ENCODE results near the gene SLC39A9.
"Not testable (repeated sequence)": the region's sequence is repeated elsewhere in the genome, so short reads cannot be mapped to it uniquely, and the experiment has no call there.

Gene SLC39A9

DNA sequence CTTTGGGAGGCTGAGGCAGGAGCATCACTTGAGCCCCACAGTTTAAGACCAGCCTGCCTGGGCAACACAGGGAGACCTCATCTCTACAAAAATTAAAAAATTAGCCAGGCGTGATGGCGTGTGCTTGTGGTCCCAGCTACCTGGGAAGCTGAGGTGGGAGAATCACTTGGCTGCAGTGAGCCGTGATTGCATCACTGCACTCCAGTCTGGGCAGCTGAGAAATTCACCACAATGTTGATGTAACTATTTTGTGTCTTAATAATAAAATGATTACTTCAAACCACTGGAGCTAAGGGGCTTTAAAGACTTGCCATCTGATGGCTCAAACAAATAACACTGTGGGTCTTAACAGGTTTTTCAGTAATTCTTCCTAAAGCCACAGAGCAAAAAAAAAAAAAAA is 11.2 kb upstream of the SLC39A9 start:
- TF ChIP-seq POLR2A (IDR thresholded peaks at IDR 0.05; ENCODE audit: extremely low read depth, insufficient read length) (no peak), CTCF (IDR thresholded peaks at IDR 0.05; ENCODE audit: low read depth, low read length) (no peak), MYC (IDR thresholded peaks at IDR 0.05; ENCODE audit: low read depth, low read length) (no peak)
- TF ChIP-seq, protein P1, sequence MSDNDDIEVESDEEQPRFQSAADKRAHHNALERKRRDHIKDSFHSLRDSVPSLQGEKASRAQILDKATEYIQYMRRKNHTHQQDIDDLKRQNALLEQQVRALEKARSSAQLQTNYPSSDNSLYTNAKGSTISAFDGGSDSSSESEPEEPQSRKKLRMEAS (IDR thresholded peaks at IDR 0.05; ENCODE audit: low read depth, low read length): no peak
- H3K4me3 ChIP-seq (ENCODE audit: low read depth, low read length): no peak overlapping the region
- DNase-seq (ENCODE audit: low read depth): no peak

GRCh38 chr14:69391400-69391799 is 7.1 kb upstream of the SLC39A9 start:
- H3K4me3 ChIP-seq (ENCODE audit: low read depth, low read length): peak overlapping the region; percentile 25
- not testable (repeated sequence) for DNase-seq (ENCODE audit: low read depth)

- TF ChIP-seq, protein P1 (IDR thresholded peaks at IDR 0.05; ENCODE audit: low read depth, low read length): no peak
- TF ChIP-seq MYC (IDR thresholded peaks at IDR 0.05; ENCODE audit: low read depth, low read length) (no peak), CTCF (IDR thresholded peaks at IDR 0.05; ENCODE audit: low read depth, low read length) (no peak), POLR2A (IDR thresholded peaks at IDR 0.05; ENCODE audit: extremely low read depth, insufficient read length) (no peak)
- no peak for DNase-seq (ENCODE audit: low read depth)
- H3K4me3 ChIP-seq (ENCODE audit: low read depth, low read length): peak overlapping the region; percentile 25
Measured at GRCh38 chr14:69392481-69392880, 6.0 kb upstream of the SLC39A9 start.

GRCh38 chr14:69395929-69396328 is 2.6 kb upstream of the SLC39A9 start:
- TF ChIP-seq, protein P1 (IDR thresholded peaks at IDR 0.05; ENCODE audit: low read depth, low read length): no peak
- DNase-seq (ENCODE audit: low read depth): no peak
- H3K4me3 ChIP-seq (ENCODE audit: low read depth, low read length): peak overlapping the region; percentile 27

DNA sequence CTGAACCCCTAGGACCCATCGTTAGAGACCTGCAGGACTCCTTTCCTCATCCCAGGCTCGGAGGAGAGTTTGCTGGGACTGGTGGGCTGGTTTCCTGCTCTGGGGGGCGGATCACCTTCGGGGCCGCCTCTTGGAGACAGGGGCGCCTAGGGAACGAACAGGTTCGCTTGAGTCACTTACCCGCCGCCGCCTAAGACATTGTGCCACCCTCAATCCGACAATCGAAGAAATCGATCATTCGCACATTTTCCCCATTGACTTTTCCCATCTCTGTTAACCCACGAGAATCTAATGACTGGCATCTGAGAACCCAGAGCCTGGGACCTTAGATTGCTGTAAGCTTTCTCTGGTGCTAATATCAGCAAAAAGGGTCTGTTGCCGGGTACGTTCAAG is 322 bp downstream of the SLC39A9 start:
- no peak for DNase-seq (ENCODE audit: low read depth)
- TF ChIP-seq MYC (IDR thresholded peaks at IDR 0.05; ENCODE audit: low read depth, low read length): no peak
- TF ChIP-seq POLR2A (IDR thresholded peaks at IDR 0.05; ENCODE audit: extremely low read depth, insufficient read length): no peak
- no peak for TF ChIP-seq CTCF (IDR thresholded peaks at IDR 0.05; ENCODE audit: low read depth, low read length)
- TF ChIP-seq, protein P1 (IDR thresholded peaks at IDR 0.05; ENCODE audit: low read depth, low read length): no peak
- peak overlapping the region; percentile 84 for H3K4me3 ChIP-seq (ENCODE audit: low read depth, low read length)

DNA sequence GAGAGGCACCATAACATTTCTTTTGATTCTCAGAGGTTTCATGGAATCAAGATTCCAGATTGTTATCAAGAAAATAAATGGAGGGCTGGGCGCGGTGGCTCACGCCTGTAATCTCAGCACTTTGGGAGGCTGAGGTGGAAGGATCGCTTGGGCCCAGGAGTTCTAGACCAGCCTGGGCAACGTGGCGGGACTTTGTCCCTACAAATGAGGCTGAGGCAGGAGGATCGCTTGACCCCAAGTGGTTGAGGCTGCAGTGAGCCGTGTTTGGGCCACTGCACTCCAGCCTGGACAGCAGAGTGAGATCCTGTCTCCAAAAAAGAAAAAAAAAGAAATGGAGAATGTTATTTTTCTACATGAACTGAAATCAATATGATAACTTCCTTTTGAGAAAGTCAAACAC is 1.3 kb downstream of the SLC39A9 start:
- peak overlapping the region; percentile 84 for H3K4me3 ChIP-seq (ENCODE audit: low read depth, low read length)
- TF ChIP-seq MYC (IDR thresholded peaks at IDR 0.05; ENCODE audit: low read depth, low read length) (no peak), POLR2A (IDR thresholded peaks at IDR 0.05; ENCODE audit: extremely low read depth, insufficient read length) (no peak), CTCF (IDR thresholded peaks at IDR 0.05; ENCODE audit: low read depth, low read length) (no peak)
- TF ChIP-seq, protein P1 (IDR thresholded peaks at IDR 0.05; ENCODE audit: low read depth, low read length): no peak
- no peak for DNase-seq (ENCODE audit: low read depth)

- TF ChIP-seq CTCF (IDR thresholded peaks at IDR 0.05; ENCODE audit: low read depth, low read length): no peak
- no peak for DNase-seq (ENCODE audit: low read depth)
- H3K4me3 ChIP-seq (ENCODE audit: low read depth, low read length): peak overlapping the region; percentile 84
Measured at GRCh38 chr14:69400154-69400553, 1.7 kb downstream of the SLC39A9 start.

Measured in NB4 (cell line).